Osteoblast (primary cell): ENCODE results near the gene ARHGEF1. TPM values are rescaled to one million over a fixed set of nuclear protein-coding genes. Genes with fewer than 3 reads are reported as not detected.

Experiments
- DNase-seq: peaks from one replicate; pipeline ENCODE4 v3.0.0; 2011; ENCODE audit warnings: low spot score, mixed read lengths; ENCODE audit not compliant: insufficient read length; ENCODE audit errors: missing footprints
- H2AFZ ChIP-seq: 2 replicates; pipeline ENCODE4 v1.6.0; 2011; ENCODE audit warnings: mild to moderate bottlenecking, low read length
- H3K27ac ChIP-seq: 2 replicates; pipeline ENCODE4 v1.5.1; 2011; ENCODE audit warnings: mild to moderate bottlenecking, low read depth, low read length, moderate library complexity
- H3K27me3 ChIP-seq: 2 replicates; pipeline ENCODE4 v1.6.0; 2012; ENCODE audit warnings: mild to moderate bottlenecking, control low read depth, inconsistent platforms, low read length, moderate library complexity; ENCODE audit not compliant: insufficient read depth
- H3K36me3 ChIP-seq: 2 replicates; pipeline ENCODE4 v1.5.1; 2011; ENCODE audit warnings: mild to moderate bottlenecking, low read length, control low read depth, moderate library complexity; ENCODE audit not compliant: insufficient read depth
- H3K4me1 ChIP-seq: 2 replicates; pipeline ENCODE4 v1.5.1; 2011; ENCODE audit warnings: mild to moderate bottlenecking, low read length, control low read depth, moderate library complexity; ENCODE audit not compliant: insufficient read depth
- H3K4me2 ChIP-seq: 2 replicates; pipeline ENCODE4 v1.6.0; 2011; ENCODE audit warnings: mild to moderate bottlenecking, low read length; ENCODE audit not compliant: insufficient read depth
- H3K4me3 ChIP-seq: fragments of 200-600 bp; sonication (generic); 3 replicates; pipeline ENCODE4 v1.5.1; 2012; ENCODE audit warnings: mild to moderate bottlenecking, low read length, inconsistent platforms; ENCODE audit not compliant: insufficient read depth
- H3K79me2 ChIP-seq: 2 replicates; pipeline ENCODE4 v1.6.0; 2012; ENCODE audit warnings: mild to moderate bottlenecking, low read length, control low read depth, inconsistent platforms; ENCODE audit not compliant: insufficient read depth
- H3K9me3 ChIP-seq: 2 replicates; pipeline ENCODE4 v1.5.1; 2011; ENCODE audit warnings: low read depth, low read length, control low read depth
- H4K20me1 ChIP-seq: 2 replicates; pipeline ENCODE4 v1.6.0; 2012; ENCODE audit warnings: mild to moderate bottlenecking, low read length, control low read depth; ENCODE audit not compliant: insufficient read depth
- total RNA-seq: library from RNA; depleted of rRNA; stranded (reverse); fragments of >200 nt; gene quantifications from 2 replicates; pipeline ENCODE4 v1.2.3, GENCODE V29; 2012
- TF ChIP-seq, protein P1 (sequence below): IDR thresholded peaks from 2 replicates; pipeline ENCODE4 v1.5.1; 2011; ENCODE audit warnings: mild to moderate bottlenecking, low read depth, low read length, moderate library complexity; ENCODE audit errors: extremely low read depth

ARHGEF1 gene
- total RNA-seq, 1 donor: 31.8 TPM

DNA sequence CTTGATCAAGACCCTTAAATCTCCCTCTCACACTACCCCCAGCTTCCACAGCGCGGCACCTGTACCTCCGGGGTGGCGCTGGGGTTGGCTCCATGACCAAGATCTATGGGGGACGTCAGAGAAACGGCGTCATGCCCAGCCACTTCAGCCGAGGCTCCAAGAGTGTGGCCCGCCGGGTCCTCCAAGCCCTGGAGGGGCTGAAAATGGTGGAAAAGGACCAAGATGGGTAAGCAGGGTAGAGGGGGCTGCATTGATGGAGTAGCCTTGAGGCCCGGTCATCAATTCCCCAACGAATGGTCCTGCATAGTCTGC is 14.0 kb upstream of the ARHGEF1 start:
- Histone ChIP-seq H3K79me2 (peaks cover 45% of the 10 kb centered on the region), H3K4me3 (no peak overlapping the region), H3K9me3 (no peaks in the 10 kb centered on the region), H4K20me1 (peaks cover 71% of the 10 kb centered on the region), H2AFZ (no peak overlapping the region), H3K4me2 (no peak overlapping the region), H3K27me3 (no peaks in the 10 kb centered on the region), H3K27ac (no peak overlapping the region), H3K4me1 (peaks cover 4% of the 10 kb centered on the region), H3K36me3 (peaks cover 72% of the 10 kb centered on the region)
- DNase-seq: no peak
- TF ChIP-seq, protein P1, sequence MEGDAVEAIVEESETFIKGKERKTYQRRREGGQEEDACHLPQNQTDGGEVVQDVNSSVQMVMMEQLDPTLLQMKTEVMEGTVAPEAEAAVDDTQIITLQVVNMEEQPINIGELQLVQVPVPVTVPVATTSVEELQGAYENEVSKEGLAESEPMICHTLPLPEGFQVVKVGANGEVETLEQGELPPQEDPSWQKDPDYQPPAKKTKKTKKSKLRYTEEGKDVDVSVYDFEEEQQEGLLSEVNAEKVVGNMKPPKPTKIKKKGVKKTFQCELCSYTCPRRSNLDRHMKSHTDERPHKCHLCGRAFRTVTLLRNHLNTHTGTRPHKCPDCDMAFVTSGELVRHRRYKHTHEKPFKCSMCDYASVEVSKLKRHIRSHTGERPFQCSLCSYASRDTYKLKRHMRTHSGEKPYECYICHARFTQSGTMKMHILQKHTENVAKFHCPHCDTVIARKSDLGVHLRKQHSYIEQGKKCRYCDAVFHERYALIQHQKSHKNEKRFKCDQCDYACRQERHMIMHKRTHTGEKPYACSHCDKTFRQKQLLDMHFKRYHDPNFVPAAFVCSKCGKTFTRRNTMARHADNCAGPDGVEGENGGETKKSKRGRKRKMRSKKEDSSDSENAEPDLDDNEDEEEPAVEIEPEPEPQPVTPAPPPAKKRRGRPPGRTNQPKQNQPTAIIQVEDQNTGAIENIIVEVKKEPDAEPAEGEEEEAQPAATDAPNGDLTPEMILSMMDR: no peak

DNA sequence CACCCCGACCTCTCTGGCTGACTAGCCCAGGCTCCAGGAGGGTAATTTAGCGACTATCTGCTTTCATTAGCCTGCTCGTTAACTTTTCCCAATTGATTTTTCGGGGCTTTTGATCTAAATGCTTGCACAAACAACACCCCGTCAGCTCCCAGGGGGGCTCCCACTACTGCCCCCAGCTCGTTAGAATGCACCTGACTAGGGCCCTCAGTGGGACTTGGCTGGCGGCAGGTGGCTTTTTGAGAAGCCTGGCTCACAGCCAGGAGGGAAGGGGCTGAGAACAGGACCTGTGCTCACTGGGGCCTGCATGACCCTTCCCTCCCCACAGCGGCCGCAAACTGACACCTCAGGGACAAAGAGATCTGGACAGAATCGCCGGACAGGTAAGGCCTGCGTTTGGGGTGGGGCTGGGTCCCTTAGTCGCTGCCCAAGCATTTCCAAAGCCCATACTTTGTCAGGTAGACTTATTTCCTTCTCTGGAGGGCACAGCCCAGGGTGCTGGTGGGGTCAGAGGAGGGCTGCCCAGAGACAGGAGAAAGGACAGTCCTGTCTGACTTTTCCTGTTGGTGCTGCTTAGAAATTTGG is 13.5 kb upstream of the ARHGEF1 start:
- Histone ChIP-seq H3K4me2 (no peak overlapping the region), H3K36me3 (peaks cover 67% of the 10 kb centered on the region), H3K27ac (no peak overlapping the region), H3K79me2 (peaks cover 40% of the 10 kb centered on the region), H2AFZ (no peak overlapping the region), H4K20me1 (peaks cover 65% of the 10 kb centered on the region), H3K4me3 (no peak overlapping the region), H3K27me3 (no peaks in the 10 kb centered on the region), H3K4me1 (peaks cover under 1% of the 10 kb centered on the region), H3K9me3 (no peaks in the 10 kb centered on the region)
- no peak for DNase-seq
- TF ChIP-seq, protein P1: no peak

DNA sequence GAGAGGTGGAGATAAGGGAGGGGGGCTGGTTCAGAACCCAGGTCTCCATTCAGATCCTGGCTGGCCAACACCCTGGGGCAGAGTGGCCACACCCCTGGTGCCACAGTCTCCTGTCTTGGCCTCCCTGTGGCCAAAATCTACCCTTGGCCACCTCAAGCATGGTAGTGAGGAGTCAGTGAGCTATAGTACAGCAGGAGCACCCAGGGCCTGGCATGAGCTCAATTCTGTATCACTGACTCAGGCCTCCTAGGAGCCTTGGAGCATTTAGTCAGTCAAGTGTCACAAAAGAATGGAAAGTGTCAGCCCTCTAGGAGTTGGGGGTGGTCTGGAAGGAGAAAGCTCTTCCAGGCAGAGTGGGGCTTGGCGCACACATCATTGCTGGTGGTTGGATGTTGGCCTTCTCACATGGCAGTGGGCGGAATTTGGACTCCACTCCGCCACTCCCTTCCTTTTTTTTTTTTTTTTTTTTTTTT is 12.5 kb upstream of the ARHGEF1 start:
- peaks cover 56% of the 10 kb centered on the region for H4K20me1 ChIP-seq
- no peaks in the 10 kb centered on the region for H3K9me3 ChIP-seq
- H3K4me1 ChIP-seq: no peaks in the 10 kb centered on the region
- H3K4me3 ChIP-seq: no peak overlapping the region
- no peak overlapping the region for H3K4me2 ChIP-seq
- H2AFZ ChIP-seq: no peak overlapping the region
- peak; percentile 89 for DNase-seq
- H3K79me2 ChIP-seq: peaks cover 30% of the 10 kb centered on the region
- no peaks in the 10 kb centered on the region for H3K27me3 ChIP-seq
- no peak overlapping the region for H3K27ac ChIP-seq
- TF ChIP-seq, protein P1: no peak
- peaks cover 58% of the 10 kb centered on the region for H3K36me3 ChIP-seq

DNA sequence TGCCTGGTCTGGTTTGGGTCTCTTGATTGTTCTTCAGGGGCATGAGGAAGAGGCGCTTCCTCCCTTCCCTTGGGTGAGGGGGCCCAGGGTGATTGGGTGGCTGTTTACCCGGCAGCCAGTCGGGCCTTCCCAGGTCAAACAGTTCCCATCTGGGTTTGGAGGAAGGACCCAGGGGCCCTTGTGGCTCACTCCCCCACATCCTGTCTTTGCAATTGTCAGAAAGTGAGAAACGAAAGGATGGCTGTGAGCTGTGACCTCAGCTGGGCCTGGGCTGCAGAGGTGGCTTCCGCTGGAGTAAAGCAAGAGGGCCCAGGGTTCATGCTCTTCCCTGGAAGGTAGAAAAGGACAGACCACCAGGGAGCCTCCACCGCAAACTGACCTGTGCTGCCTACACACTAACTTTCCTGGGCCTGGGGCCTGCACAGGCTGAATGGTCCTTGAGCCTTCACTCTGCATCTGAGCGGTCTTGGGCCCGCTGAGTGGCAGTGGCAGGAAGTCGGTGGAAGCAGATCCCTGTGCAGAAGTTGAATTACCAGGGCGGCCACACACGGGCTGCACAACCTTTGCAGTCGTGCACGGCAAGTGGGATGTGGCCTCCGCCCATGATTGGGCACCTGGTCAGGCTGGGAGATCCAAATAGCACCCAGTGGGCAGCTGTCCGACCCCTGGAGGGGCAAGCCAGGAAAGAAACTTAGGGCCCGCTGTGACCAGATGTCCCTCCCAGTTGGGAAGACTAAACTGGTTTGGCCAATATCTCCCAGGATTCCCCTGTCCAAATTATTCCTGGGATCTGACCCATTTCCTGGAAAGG is 11.2 kb upstream of the ARHGEF1 start:
- peaks cover 49% of the 10 kb centered on the region for H3K36me3 ChIP-seq
- no peaks in the 10 kb centered on the region for H3K4me1 ChIP-seq
- H3K27me3 ChIP-seq: no peaks in the 10 kb centered on the region
- peaks cover 49% of the 10 kb centered on the region for H4K20me1 ChIP-seq
- no peak for DNase-seq
- no peak overlapping the region for H2AFZ ChIP-seq
- TF ChIP-seq, protein P1: no peak
- peaks cover 22% of the 10 kb centered on the region for H3K79me2 ChIP-seq
- H3K9me3 ChIP-seq: no peaks in the 10 kb centered on the region
- no peak overlapping the region for H3K27ac ChIP-seq
- no peak overlapping the region for H3K4me3 ChIP-seq
- no peak overlapping the region for H3K4me2 ChIP-seq
